Fibroblast of lung (primary cell): ENCODE data around the gene GRAP2.

Experiments used
- CTCF ChIP-seq, 2 donors: IDR thresholded peaks in 1 of 2; conservative IDR thresholded peaks in 1 of 2; 1 replicate in 1 of 2; 2 replicates in 1 of 2; pipeline ENCODE4 v1.5.1; 2011 to 2012; ENCODE audit warnings: low read length in 2 of 2, control low read depth in 1 of 2, inconsistent platforms in 1 of 2, low read depth in 1 of 2, mild to moderate bottlenecking in 1 of 2
- EZH2 ChIP-seq: IDR thresholded peaks from 2 replicates; pipeline ENCODE4 v1.5.1; 2012; ENCODE audit warnings: low read length, control low read depth, mild to moderate bottlenecking; ENCODE audit errors: missing control alignments

- no peak for TF ChIP-seq CTCF (conservative IDR thresholded peaks at IDR 0.05 in 1 of 2, IDR thresholded peaks at IDR 0.05 in 1 of 2; ENCODE audit: low read depth in 1 of 2, low read length in 2 of 2)
- peak; percentile 32 for TF ChIP-seq EZH2
Observed at GRCh38 chr22:40009951-40010671, 109.2 kb downstream of the GRAP2 start.
